Peyer's patch (tissue), 4 donors: ENCODE measurements around the gene NMBR.

ENCODE experiments used
- POLR2A ChIP-seq, 2 donors: fragments of 450-650 bp; IDR thresholded peaks; one replicate each; pipeline ENCODE4 v1.5.1; 2017; ENCODE audit warnings: antibody characterized with exemption in 2 of 2, mild to moderate bottlenecking in 2 of 2, moderate library complexity in 2 of 2
- TF ChIP-seq, protein P1 (sequence below), 6 experiments: fragments of 450-650 bp in 4 of 6; fragments of 200-600 bp in 2 of 6; sonication (generic) in 1 of 6; IDR thresholded peaks; one replicate each; pipeline ENCODE4 v1.5.1; 2017 to 2019; ENCODE audit warnings: antibody characterized with exemption in 6 of 6, mild to moderate bottlenecking in 3 of 6, moderate library complexity in 1 of 6

DNA sequence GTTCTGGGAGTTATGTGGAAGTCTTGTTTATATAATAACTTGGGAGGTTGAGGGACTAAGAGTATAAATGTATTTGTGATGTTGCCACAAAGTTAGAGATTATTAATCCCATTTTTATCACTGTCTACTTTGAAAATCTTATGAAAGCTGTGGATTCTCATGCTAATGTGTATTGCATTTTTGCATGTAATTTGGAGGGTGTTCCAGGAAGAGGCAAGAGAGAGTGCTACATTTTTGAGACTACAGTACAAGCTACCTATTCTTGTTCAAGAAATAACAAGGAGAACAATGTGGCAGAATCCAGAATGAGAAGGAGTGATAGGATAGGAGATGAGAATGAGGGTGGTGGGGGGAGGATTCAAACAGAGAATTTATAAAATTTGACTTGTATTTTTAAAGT, 35.1 kb upstream of the NMBR start:
- TF ChIP-seq, protein P1, sequence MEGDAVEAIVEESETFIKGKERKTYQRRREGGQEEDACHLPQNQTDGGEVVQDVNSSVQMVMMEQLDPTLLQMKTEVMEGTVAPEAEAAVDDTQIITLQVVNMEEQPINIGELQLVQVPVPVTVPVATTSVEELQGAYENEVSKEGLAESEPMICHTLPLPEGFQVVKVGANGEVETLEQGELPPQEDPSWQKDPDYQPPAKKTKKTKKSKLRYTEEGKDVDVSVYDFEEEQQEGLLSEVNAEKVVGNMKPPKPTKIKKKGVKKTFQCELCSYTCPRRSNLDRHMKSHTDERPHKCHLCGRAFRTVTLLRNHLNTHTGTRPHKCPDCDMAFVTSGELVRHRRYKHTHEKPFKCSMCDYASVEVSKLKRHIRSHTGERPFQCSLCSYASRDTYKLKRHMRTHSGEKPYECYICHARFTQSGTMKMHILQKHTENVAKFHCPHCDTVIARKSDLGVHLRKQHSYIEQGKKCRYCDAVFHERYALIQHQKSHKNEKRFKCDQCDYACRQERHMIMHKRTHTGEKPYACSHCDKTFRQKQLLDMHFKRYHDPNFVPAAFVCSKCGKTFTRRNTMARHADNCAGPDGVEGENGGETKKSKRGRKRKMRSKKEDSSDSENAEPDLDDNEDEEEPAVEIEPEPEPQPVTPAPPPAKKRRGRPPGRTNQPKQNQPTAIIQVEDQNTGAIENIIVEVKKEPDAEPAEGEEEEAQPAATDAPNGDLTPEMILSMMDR (IDR thresholded peaks at IDR 0.05), result no peak
- TF ChIP-seq POLR2A (IDR thresholded peaks at IDR 0.05), result no peak
